NCI-H446 (cell line): ENCODE data around the gene LY86.

Source experiments
- DNase-seq, 2 experiments: peaks; one replicate each; lab custom pipeline; 2025; lab: John Stamatoyannopoulos, UW

LY86 gene

GRCh38 chr6:6570929-6571671, 17.4 kb upstream of the LY86 start:
- DNase-seq: no peak

DNA sequence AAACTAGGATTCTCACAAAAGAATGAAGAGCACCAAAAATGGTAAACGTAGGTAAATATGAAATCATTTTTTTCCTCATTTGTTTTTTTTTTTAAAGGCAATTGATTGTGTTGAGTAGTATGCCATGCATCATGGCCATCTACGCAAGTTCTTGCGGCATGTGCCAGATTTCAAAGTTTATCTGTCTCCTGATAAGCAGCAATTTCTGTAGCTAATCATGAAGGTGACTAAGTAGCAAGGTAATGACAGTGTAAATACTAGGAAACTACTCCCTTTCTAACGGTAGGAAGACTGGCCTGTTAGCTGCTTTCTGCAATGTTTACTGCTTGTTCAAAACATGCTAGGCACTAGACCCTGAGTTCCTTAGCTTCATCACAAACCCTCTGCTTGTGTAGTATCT, 13.4 kb upstream of the LY86 start:
- no peak for DNase-seq

- DNase-seq: no peak
Measured at GRCh38 chr6:6577735-6578134, 10.8 kb upstream of the LY86 start.

GRCh38 chr6:6579281-6579680, 9.2 kb upstream of the LY86 start:
- DNase-seq: no peak

- DNase-seq: no peak
Measured at GRCh38 chr6:6580225-6580856, 8.2 kb upstream of the LY86 start.

GRCh38 chr6:6581054-6581453, 7.5 kb upstream of the LY86 start:
- no peak for DNase-seq

GRCh38 chr6:6582131-6582530, 6.4 kb upstream of the LY86 start:
- no peak for DNase-seq

GRCh38 chr6:6583836-6584235, 4.7 kb upstream of the LY86 start:
- DNase-seq: no peak

- DNase-seq: no peak
Measured at GRCh38 chr6:6584310-6585002, 4.1 kb upstream of the LY86 start.

DNA sequence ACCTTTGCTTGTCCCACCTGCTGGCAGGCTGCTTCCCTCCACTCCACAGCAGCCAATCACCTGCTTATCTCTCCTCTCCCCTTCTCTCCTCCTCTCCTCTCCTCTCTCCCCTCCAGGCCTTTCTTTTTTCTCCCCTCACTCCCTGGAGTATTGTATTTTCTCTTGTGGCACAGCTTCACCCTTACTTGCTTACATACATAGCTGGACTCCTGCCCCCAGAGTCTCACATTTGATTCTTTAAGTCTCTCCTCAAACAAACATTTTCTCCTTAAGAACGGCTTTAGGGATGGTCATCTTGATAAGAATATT, 3.6 kb upstream of the LY86 start:
- no peak for DNase-seq

DNA sequence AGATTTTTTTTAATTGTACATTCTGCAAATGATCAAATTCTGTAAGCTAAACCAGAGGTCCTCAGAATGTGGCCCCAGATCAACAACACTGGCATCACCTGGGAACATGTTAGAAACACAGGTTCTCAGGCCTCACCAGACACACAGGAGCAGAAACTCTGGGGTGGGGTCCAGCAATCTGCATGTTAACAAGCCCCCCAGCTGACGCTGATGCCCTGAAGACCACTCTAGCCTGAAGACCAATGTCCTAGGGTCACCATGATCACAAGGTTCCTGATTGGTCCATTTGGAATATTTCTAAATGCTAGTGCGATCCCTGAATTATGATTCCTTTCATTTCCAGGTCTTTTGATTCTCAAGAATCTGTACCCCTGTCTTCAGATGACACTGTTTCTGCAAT, 2.4 kb upstream of the LY86 start:
- no peak for DNase-seq

GRCh38 chr6:6586671-6587526, 1.6 kb upstream of the LY86 start:
- no peak for DNase-seq

- DNase-seq: no peak
Measured at GRCh38 chr6:6587696-6588063, 840 bp upstream of the LY86 start.

- no peak for DNase-seq
Measured at GRCh38 chr6:6588924-6589709, 597 bp downstream of the LY86 start.

GRCh38 chr6:6590530-6590929, 2.0 kb downstream of the LY86 start:
- DNase-seq: no peak

DNA sequence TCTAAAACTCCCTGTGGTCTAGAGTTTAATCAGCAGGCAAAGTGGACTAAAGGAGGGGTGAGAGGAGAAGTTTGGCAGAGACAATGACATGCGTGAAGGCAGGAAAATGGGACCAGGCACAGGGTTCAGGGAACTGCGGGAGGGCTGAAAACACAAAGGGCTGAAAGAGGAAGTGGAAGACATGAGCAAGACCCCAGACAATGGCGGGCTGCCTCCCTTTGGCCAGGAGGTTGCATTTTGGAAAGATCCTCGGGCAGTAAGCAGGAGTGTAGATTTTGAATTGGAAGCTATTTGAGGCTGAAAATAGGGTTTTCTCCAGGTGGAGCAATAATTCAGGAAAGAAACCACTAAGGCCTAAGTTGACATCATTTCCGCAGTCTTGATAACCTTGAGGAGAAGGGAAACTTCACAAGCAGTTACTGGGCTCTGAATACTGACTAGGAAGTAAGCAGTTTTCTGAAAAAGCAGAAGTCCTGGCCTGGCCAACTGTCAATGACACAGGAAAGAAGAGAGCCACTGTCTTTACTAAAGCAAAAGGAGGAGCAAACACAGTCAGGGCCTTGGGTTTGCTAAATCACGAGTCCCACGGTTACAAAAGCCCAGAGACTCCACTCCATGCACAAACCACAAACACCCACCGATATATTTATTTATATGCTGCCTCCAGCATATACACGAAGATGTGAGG, 3.4 kb downstream of the LY86 start:
- DNase-seq: no peak

DNA sequence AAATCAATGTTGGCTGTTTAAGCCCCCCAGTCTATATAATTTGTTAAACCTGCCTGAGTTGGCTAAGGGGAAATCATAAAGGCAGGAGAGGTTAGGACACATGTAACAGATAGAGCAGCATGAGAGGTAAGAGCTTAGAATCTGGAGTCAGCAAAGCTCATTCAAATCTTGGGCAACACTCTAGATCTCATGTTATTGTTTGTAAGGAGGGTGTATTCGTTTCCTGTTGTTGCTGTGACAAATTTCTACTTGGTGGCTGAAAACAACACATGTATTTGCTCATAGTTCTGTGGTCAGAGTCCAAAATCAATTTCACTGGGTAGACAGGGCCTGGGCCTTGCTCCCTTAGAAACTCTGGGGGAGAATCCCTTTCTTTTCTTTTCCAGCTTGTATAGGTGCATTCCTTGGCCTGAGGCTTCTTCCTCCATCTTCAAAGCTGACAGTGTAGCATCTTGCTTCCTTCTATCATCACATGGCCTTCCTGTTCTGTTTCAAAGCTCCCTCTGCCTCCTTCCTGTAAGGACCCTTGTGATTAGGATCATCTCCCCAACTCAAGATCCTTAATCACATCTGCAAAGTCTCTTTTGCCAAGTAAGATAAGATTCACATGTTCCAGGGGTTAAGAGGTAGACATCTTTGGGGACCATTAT, 4.4 kb downstream of the LY86 start:
- DNase-seq: no peak

GRCh38 chr6:6593867-6594468, 5.4 kb downstream of the LY86 start:
- no peak for DNase-seq

- no peak for DNase-seq
Measured at GRCh38 chr6:6595025-6595424, 6.5 kb downstream of the LY86 start.

DNA sequence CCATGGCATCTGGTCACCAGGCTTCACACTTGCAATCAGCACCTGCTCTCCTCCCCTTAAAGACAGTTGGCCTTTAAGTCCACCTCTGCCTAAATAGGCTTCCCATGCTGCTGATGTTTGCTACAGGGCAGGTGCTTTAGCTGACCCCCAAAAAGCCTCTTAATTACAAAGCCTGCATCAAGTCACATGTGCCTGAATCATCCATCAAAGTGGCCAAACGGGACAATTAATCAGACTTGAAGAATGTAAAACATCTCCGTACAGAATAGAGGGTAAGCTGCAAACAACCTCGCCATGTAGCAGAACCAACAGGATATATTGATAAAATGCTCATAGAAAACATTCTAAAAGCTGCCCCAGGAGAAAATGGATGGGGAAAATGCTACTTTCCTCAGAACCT, 7.4 kb downstream of the LY86 start:
- no peak for DNase-seq
